Cardiac fibroblast (primary cell): ENCODE measurements around the gene PER1.
A peak's percentile ranks its signal among the peaks of the same experiment; 100 is the strongest.

Experiments used
- DNase-seq, 2 donors: peaks; one replicate each; pipeline versions ENCODE4 v3.0.0 to v3.0.0-alpha.2; 2010; ENCODE audit warnings: low read depth in 2 of 2
- H3K4me3 ChIP-seq, 2 donors: replicated peaks in 1 of 2; 1 replicate in 1 of 2; 2 replicates in 1 of 2; pipeline ENCODE4 v1.5.1; 2011; ENCODE audit warnings: low read depth in 2 of 2, low read length in 2 of 2, mild to moderate bottlenecking in 2 of 2, moderate library complexity in 1 of 2
- CTCF ChIP-seq: IDR thresholded peaks from one replicate; pipeline ENCODE4 v1.5.1; 2011; ENCODE audit warnings: low read depth, mild to moderate bottlenecking, low read length, inconsistent platforms

The PER1 gene

GRCh38 chr17:8126491-8127066 is 25.6 kb downstream of the PER1 start:
- peak overlapping the region; percentile 67 to 68 for H3K4me3 ChIP-seq
- no peak for TF ChIP-seq CTCF
- DNase-seq: peak; percentile 37 to 42

- H3K4me3 ChIP-seq: peak overlapping the region; percentile 67 to 68
Measured at GRCh38 chr17:8125947-8126490, 26.2 kb downstream of the PER1 start.

DNA sequence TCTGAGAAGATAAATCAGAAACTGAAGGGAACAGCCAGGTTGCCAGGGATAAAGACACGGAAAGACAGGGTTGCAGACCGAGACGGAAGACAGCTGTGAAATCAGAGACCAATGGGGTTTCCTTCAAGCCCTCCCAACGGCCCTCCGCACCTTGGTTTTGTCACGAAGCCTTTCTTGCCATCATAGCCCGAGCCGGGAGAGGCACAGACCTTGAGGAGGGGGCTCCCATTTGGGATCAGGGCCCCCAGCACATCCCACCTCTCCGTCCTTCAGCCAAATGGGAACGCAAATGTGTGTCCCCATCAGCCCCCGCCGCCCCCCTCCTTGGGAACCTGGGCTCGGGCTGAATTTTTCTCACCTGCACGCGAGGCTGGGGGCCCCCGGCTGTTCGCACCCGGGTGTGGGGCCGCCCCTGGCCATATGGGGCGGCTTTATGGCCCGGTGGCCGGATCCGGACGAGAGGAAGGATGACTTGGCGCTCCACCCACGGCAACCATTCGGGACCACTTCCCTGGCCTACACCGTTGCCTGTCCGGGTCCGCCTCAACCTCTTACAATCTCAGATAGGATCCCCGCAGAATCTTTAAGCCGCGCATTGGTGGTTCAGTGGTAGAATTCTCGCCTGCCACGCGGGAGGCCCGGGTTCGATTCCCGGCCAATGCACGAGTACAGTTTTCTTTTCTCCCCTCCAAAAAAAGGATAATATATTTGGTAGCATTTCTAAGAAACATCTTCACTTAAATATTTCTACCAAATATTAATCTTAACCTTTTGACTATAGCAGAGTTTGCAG is 26.9 kb downstream of the PER1 start:
- DNase-seq: peak; percentile 69 to 78
- no peak for TF ChIP-seq CTCF
- peak overlapping the region; percentile 67 to 68 for H3K4me3 ChIP-seq

More at GRCh38 chr17:8125947-8126490, 26.2 kb downstream of the PER1 start:
- peak in 1 of 2 donors; percentile 33 for DNase-seq
- TF ChIP-seq CTCF: no peak

GRCh38 chr17:8124350-8125153 is 27.7 kb downstream of the PER1 start:
- peak overlapping the region; percentile 53 to 70 for H3K4me3 ChIP-seq
- TF ChIP-seq CTCF: no peak
- peak; percentile 27 to 33 for DNase-seq

DNA sequence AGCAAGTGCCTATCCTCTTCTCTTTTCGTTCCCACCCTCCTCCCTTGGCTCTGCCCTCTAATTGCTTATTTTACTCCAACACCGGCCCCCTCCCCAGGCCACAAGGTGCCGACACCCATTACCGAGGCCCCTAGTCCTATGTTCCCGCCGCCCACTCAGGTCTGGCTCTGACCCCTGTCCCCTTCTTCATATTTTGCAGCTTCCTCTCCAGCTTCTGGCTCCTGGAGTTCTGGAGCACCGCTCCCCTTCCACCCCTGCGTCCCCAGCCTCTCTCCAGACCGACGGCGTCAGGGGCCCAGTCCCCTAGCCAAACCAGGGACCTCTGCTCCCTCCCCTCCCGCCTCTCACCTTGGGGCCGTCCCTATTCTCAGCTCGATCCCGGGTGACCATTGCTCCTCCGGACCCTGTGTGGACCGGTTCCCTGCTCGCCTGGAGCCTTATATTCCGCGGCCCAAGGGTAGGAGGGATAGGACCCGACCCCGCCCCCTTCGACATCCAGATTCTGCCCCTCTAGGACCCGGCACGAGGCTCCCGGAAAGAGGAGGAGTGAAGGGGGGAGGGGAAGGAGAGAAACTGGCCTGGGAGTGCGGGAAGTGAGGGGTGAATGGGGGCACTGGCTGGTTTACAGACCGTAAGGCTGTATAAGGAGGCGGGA is 28.4 kb downstream of the PER1 start, which contains the start of gene HES7:
Gene HES7, minus strand, starts transcription at position 412 of the 655 bp plus-strand sequence. Its CDS starts 22 bp downstream, at position 390.
- TF ChIP-seq CTCF: no peak
- peak in 1 of 2 donors; percentile 26 for DNase-seq
- H3K4me3 ChIP-seq: peak within 1 kb of the TSS; percentile 53 to 70
